ENCODE data around the gene ARHGAP6.

DNA sequence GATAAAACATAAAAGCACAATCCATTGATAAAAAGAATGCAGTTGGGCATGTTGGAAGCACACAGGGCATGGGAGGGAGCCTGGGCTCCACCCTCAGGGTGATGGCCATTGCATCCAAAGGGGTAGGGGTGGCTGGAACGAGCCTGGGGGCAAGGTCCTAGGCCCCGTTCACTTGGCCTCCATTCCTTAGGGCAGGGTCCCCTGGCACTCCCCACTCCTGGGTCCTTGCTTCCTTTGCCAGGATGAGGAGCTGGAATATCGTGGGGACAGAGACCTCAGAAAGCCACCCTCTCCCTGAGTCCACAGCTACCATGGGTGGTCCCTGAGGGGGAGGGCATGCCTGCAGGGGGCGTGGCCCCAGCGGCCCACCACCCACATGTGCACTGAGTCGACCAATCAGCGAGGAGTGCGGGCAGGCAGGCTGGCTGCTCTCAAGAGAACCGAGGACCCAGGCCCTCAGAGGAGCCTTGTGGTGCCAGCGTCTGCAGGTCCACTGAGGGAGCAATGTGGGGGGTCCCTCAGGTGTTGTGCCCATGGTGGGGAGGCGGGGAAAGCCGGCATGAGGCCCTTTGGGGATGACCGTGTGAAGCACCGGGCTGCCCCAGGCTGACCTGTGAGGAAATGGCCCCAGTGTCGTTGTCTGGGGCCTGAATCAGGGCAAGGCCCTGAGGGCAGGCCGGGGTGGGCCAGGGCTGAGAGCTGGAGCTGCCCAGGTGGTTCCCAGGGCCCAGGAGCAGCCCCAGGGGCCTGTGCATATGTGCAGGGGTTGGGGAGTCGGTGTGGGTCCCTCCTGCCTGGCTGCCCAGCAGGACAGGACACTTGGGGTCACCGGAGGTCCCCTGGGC lies 451.2 kb downstream of the ARHGAP6 start:
- TF ChIP-seq, protein P1, sequence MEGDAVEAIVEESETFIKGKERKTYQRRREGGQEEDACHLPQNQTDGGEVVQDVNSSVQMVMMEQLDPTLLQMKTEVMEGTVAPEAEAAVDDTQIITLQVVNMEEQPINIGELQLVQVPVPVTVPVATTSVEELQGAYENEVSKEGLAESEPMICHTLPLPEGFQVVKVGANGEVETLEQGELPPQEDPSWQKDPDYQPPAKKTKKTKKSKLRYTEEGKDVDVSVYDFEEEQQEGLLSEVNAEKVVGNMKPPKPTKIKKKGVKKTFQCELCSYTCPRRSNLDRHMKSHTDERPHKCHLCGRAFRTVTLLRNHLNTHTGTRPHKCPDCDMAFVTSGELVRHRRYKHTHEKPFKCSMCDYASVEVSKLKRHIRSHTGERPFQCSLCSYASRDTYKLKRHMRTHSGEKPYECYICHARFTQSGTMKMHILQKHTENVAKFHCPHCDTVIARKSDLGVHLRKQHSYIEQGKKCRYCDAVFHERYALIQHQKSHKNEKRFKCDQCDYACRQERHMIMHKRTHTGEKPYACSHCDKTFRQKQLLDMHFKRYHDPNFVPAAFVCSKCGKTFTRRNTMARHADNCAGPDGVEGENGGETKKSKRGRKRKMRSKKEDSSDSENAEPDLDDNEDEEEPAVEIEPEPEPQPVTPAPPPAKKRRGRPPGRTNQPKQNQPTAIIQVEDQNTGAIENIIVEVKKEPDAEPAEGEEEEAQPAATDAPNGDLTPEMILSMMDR (IDR thresholded peaks at IDR 0.05), result no peak
- TF ChIP-seq POLR2A (IDR thresholded peaks at IDR 0.05), result no peak
- TF ChIP-seq EP300 (IDR thresholded peaks at IDR 0.05), result no peak

All from ovary (tissue), 3 donors.